GM12875 (cell line): Measurements from ENCODE around the gene INSIG1.

ENCODE experiments used
- H3K4me3 ChIP-seq: one replicate; pipeline ENCODE4 v1.5.1; 2011; ENCODE audit warnings: low read depth, low read length, control low read depth
- CTCF ChIP-seq: IDR thresholded peaks from 2 replicates; pipeline ENCODE4 v1.5.1; 2011; ENCODE audit warnings: low read depth, mild to moderate bottlenecking, control low read depth, inconsistent platforms, low read length, moderate library complexity, borderline replicate concordance; ENCODE audit not compliant: insufficient read depth

Gene INSIG1

GRCh38 chr7:155274633-155275355 is 22.9 kb upstream of the INSIG1 start:
- H3K4me3 ChIP-seq, result no peak overlapping the region
- TF ChIP-seq CTCF, result no peak

- H3K4me3 ChIP-seq, result no peak overlapping the region
- no peak for TF ChIP-seq CTCF
Observed at GRCh38 chr7:155276042-155276799, 21.5 kb upstream of the INSIG1 start.

GRCh38 chr7:155276800-155277375 is 20.8 kb upstream of the INSIG1 start:
- H3K4me3 ChIP-seq, result no peak overlapping the region
- no peak for TF ChIP-seq CTCF

- H3K4me3 ChIP-seq, result no peak overlapping the region
- no peak for TF ChIP-seq CTCF
Observed at GRCh38 chr7:155277385-155277994, 20.2 kb upstream of the INSIG1 start.

- no peak for TF ChIP-seq CTCF
Observed at GRCh38 chr7:155278921-155279320, 18.8 kb upstream of the INSIG1 start.

GRCh38 chr7:155279787-155280445 is 17.8 kb upstream of the INSIG1 start:
- no peak overlapping the region for H3K4me3 ChIP-seq
- no peak for TF ChIP-seq CTCF

More at GRCh38 chr7:155278921-155279320, 18.8 kb upstream of the INSIG1 start:
- no peak overlapping the region for H3K4me3 ChIP-seq
